Fibroblast of mammary gland (primary cell): ENCODE measurements around the gene STXBP5.

ENCODE experiments used
- DNase-seq: peaks from one replicate; pipeline ENCODE4 v3.0.0-alpha.2; 2010; ENCODE audit warnings: low read depth
- H3K4me3 ChIP-seq: 2 replicates; pipeline ENCODE4 v1.5.1; 2011; ENCODE audit warnings: low read depth, mild to moderate bottlenecking, low read length, moderate library complexity; ENCODE audit not compliant: control insufficient read depth
- CTCF ChIP-seq: conservative IDR thresholded peaks from 2 replicates; pipeline ENCODE4 v1.5.1; 2011; ENCODE audit warnings: low read depth, low read length, inconsistent platforms; ENCODE audit not compliant: control insufficient read depth, insufficient read depth

The STXBP5 gene

GRCh38 chr6:147222160-147222838 lies 18.1 kb downstream of the STXBP5 start:
- no peak overlapping the region for H3K4me3 ChIP-seq
- DNase-seq = peak; percentile 43
- peak; percentile 52 for TF ChIP-seq CTCF

GRCh38 chr6:147223736-147224135 lies 19.5 kb downstream of the STXBP5 start:
- no peak for TF ChIP-seq CTCF
- DNase-seq = no peak
- H3K4me3 ChIP-seq = no peak overlapping the region

GRCh38 chr6:147226163-147226724 lies 22.0 kb downstream of the STXBP5 start:
- TF ChIP-seq CTCF = no peak
- DNase-seq = no peak
- H3K4me3 ChIP-seq = no peak overlapping the region

GRCh38 chr6:147226877-147227276 lies 22.7 kb downstream of the STXBP5 start:
- TF ChIP-seq CTCF = no peak
- DNase-seq = no peak
- H3K4me3 ChIP-seq = no peak overlapping the region

GRCh38 chr6:147227770-147228320 lies 23.6 kb downstream of the STXBP5 start:
- no peak overlapping the region for H3K4me3 ChIP-seq
- TF ChIP-seq CTCF = no peak
- no peak for DNase-seq

GRCh38 chr6:147231589-147231988 lies 27.4 kb downstream of the STXBP5 start:
- no peak for TF ChIP-seq CTCF
- H3K4me3 ChIP-seq = no peak overlapping the region
- no peak for DNase-seq
